Hepatocyte (in vitro differentiated cells): Measurements from ENCODE around the gene FERMT1. TPM values are rescaled to one million over a fixed set of nuclear protein-coding genes. Genes with fewer than 3 reads are reported as not detected.

ENCODE experiments used
- DNase-seq: peaks from one replicate; pipeline ENCODE4 v3.0.0-alpha.2; 2016; ENCODE audit warnings: low spot score
- H2AFZ ChIP-seq: fragments of 200-600 bp; sonication (generic); 2 replicates; pipeline ENCODE4 v1.6.0; 2016; ENCODE audit warnings: antibody characterized with exemption, mild to moderate bottlenecking
- H3K27ac ChIP-seq: fragments of 200-600 bp; sonication (generic); 2 replicates; pipeline ENCODE4 v1.5.1; 2016; ENCODE audit warnings: mild to moderate bottlenecking
- H3K27me3 ChIP-seq: fragments of 200-600 bp; sonication (generic); 2 replicates; pipeline ENCODE4 v1.6.1; 2016
- H3K36me3 ChIP-seq: fragments of 200-600 bp; sonication (generic); replicated peaks from 2 replicates; pipeline ENCODE4 v1.5.1; 2016; ENCODE audit warnings: low read depth; ENCODE audit not compliant: insufficient read depth
- H3K4me1 ChIP-seq: fragments of 200-600 bp; sonication (generic); 2 replicates; pipeline ENCODE4 v1.5.1; 2016; ENCODE audit warnings: mild to moderate bottlenecking, moderate library complexity; ENCODE audit not compliant: insufficient read depth
- H3K4me2 ChIP-seq: fragments of 200-600 bp; sonication (generic); 2 replicates; pipeline ENCODE4 v1.6.0; 2016
- H3K4me3 ChIP-seq: fragments of 200-600 bp; sonication (generic); 2 replicates; pipeline ENCODE4 v1.5.1; 2016; ENCODE audit warnings: mild to moderate bottlenecking
- H3K79me2 ChIP-seq: fragments of 200-600 bp; sonication (generic); 2 replicates; pipeline ENCODE4 v1.6.0; 2017; ENCODE audit warnings: mild to moderate bottlenecking
- H3K9me2 ChIP-seq: fragments of 200-600 bp; sonication (generic); replicated peaks from 2 replicates; pipeline ENCODE4 v1.6.0; 2017; ENCODE audit warnings: mild to moderate bottlenecking; ENCODE audit not compliant: insufficient read depth
- H3K9me3 ChIP-seq: fragments of 200-600 bp; sonication (generic); 2 replicates; pipeline ENCODE4 v1.5.1; 2016; ENCODE audit warnings: low read depth, mild to moderate bottlenecking
- H4K20me1 ChIP-seq: fragments of 200-600 bp; sonication (generic); 2 replicates; pipeline ENCODE4 v1.6.0; 2016; ENCODE audit warnings: mild to moderate bottlenecking; ENCODE audit not compliant: insufficient read depth, poor library complexity, severe bottlenecking
- EZH2 ChIP-seq: fragments of 200-600 bp; sonication (generic); IDR thresholded peaks from 2 replicates; pipeline ENCODE4 v1.6.1; 2016; ENCODE audit warnings: antibody characterized with exemption, mild to moderate bottlenecking, borderline replicate concordance
- EZH2phosphoT487 ChIP-seq: fragments of 200-600 bp; sonication (generic); IDR thresholded peaks from one replicate; pipeline ENCODE4 v1.6.1; 2018; ENCODE audit warnings: antibody characterized with exemption, mild to moderate bottlenecking, low read depth, moderate library complexity; ENCODE audit not compliant: unreplicated experiment, severe bottlenecking
- WGBS: methylation state at CpG from one replicate; pipeline ENCODE4 v1.1.6; 2016; ENCODE audit warnings: low lambda C conversion rate; ENCODE audit errors: missing lambda C conversion rate; 5-methylcytosine and 5-hydroxymethylcytosine counted together
- polyA plus RNA-seq: library from polyadenylated mRNA; unstranded; fragments of >200 nt; fragmentation: Nextera tagmentation; extraction: Ambion mirVana; gene quantifications from 2 replicates; pipeline ENCODE4 v1.2.1, GENCODE V29; 2016
- total RNA-seq: library from RNA; depleted of rRNA; stranded (reverse); fragments of >200 nt; gene quantifications from 2 replicates; pipeline ENCODE4 v1.2.3, GENCODE V29; 2014
- TF ChIP-seq, protein P1 (sequence below): fragments of 200-600 bp; sonication (generic); IDR thresholded peaks from 2 replicates; pipeline ENCODE4 v1.5.1; 2016; ENCODE audit warnings: antibody characterized with exemption, mild to moderate bottlenecking; ENCODE audit not compliant: poor library complexity

The FERMT1 gene
- total and polyA plus RNA-seq, 2 experiments from 2014 or later = 3.4 to 13.9 TPM

DNA sequence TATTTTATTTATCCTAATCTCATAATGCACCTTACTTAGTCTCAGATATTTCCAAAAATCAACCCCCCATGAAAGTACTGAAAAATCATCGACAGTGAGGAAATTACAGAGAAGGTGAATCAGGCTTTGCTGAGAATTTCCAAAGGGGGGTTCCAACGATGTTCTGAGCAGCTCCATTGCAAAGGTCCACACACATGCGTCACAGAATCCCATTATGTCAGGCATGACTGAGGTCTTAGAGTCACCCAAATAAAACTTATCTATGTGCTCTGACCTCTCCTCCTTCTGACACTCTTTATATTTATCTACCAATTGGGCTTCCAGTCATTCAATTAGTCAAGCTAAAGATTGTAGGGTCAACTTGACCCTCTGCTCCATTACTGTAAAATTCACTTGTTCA, 56.2 kb downstream of the FERMT1 start:
- Histone ChIP-seq H3K27me3 (no peaks in the 10 kb centered on the region), H3K9me2 (no peaks in the 10 kb centered on the region), H3K36me3 (no peaks in the 10 kb centered on the region), H3K27ac (no peak overlapping the region), H4K20me1 (no peaks in the 10 kb centered on the region), H3K9me3 (no peaks in the 10 kb centered on the region), H3K4me1 (no peaks in the 10 kb centered on the region), H3K4me2 (no peak overlapping the region), H3K4me3 (no peak overlapping the region), H2AFZ (no peak overlapping the region), H3K79me2 (no peaks in the 10 kb centered on the region)
- no peak for DNase-seq
- TF ChIP-seq EZH2phosphoT487 = no peak
- TF ChIP-seq EZH2 = no peak
- TF ChIP-seq, protein P1, sequence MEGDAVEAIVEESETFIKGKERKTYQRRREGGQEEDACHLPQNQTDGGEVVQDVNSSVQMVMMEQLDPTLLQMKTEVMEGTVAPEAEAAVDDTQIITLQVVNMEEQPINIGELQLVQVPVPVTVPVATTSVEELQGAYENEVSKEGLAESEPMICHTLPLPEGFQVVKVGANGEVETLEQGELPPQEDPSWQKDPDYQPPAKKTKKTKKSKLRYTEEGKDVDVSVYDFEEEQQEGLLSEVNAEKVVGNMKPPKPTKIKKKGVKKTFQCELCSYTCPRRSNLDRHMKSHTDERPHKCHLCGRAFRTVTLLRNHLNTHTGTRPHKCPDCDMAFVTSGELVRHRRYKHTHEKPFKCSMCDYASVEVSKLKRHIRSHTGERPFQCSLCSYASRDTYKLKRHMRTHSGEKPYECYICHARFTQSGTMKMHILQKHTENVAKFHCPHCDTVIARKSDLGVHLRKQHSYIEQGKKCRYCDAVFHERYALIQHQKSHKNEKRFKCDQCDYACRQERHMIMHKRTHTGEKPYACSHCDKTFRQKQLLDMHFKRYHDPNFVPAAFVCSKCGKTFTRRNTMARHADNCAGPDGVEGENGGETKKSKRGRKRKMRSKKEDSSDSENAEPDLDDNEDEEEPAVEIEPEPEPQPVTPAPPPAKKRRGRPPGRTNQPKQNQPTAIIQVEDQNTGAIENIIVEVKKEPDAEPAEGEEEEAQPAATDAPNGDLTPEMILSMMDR = no peak
- 94% methylated on average over 3 of the region's 3 CpGs for WGBS

DNA sequence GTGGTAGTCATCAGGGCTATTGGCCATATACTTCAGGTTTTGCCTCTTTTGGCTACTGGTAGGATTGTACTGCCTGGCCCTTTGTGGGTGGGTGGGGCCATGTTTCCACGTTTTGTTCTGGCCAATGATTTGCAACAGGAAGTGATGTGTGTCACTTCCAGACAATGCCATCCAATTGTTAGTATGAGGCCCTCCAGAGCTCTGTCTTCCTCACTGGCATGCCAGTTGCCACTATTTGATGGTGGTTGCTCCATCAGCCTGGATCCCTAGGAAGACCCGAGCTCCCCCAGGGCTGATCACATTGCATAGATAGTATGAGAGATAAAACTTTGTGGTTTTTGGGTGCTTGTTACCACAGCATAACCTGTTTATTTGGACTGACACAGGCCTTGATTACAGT, 61.3 kb downstream of the FERMT1 start:
- Histone ChIP-seq H3K4me3 (no peak overlapping the region), H3K36me3 (no peaks in the 10 kb centered on the region), H3K9me2 (no peaks in the 10 kb centered on the region), H3K4me2 (no peak overlapping the region), H3K27ac (no peak overlapping the region), H3K27me3 (no peaks in the 10 kb centered on the region), H4K20me1 (no peaks in the 10 kb centered on the region), H3K79me2 (no peaks in the 10 kb centered on the region), H3K9me3 (no peaks in the 10 kb centered on the region), H3K4me1 (peaks cover 15% of the 10 kb centered on the region), H2AFZ (no peak overlapping the region)
- TF ChIP-seq EZH2phosphoT487 (no peak), EZH2 (no peak)
- TF ChIP-seq, protein P1 = no peak
- no peak for DNase-seq
- 80% methylated on average over 2 of the region's 2 CpGs for WGBS

DNA sequence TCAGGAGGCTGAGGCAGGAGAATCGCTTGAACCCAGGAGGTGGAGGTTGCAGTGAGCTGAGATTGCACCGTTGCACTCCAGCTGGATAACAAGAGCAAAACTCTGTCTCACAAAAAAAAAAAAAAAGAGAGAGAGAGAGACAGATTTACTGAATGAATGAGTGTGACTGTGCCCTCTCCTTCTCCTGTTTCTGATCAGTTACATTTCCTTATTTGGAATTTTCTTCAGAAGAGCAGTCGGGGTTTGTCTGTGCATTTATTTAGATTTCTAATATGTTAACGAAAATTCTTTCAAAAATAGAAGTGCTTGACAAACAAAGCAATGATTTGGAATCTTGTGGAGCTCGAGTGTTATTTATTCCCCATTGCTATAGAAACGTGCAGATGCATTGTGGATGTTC, 62.6 kb downstream of the FERMT1 start:
- Histone ChIP-seq H3K9me3 (no peaks in the 10 kb centered on the region), H2AFZ (no peak overlapping the region), H3K27ac (no peak overlapping the region), H4K20me1 (no peaks in the 10 kb centered on the region), H3K27me3 (no peaks in the 10 kb centered on the region), H3K4me3 (no peak overlapping the region), H3K79me2 (no peaks in the 10 kb centered on the region), H3K4me2 (no peak overlapping the region), H3K4me1 (peaks cover 15% of the 10 kb centered on the region), H3K9me2 (no peaks in the 10 kb centered on the region), H3K36me3 (no peaks in the 10 kb centered on the region)
- DNase-seq = no peak
- TF ChIP-seq, protein P1 = no peak
- TF ChIP-seq EZH2phosphoT487 (no peak), EZH2 (no peak)
- 72% methylated on average over 6 of the region's 6 CpGs for WGBS

DNA sequence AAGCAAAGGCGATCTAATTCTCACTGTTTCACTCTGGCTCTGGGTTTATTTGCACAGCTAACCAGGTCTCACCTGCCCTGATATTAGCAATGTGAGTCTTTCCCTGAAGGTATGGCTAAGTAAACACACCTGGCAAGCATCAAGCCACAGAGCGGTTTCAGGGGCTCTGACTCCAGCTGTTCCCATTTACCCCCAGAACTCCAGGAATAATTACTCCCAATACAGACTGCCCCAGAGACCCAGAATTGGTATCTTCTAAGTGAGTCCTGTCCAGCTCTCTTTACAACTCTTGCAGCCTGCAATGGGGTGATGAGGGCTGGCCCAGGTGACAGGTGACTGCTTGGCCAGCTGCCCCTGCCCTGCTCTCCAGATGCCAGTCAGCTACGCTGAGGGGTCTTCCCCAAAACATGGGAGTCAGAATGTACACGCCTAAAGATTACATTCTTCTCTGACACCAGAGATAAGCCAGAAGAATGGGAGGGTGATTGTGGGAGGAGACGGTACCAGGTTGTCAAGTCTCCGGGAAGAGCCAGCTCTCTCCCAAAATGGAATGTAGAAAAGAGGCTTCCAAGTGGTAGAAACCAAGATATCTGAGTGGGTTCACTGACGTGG, 64.0 kb downstream of the FERMT1 start:
- no peak overlapping the region for H3K4me3 ChIP-seq
- no peaks in the 10 kb centered on the region for H3K36me3 ChIP-seq
- H3K9me2 ChIP-seq = no peaks in the 10 kb centered on the region
- no peak for TF ChIP-seq EZH2
- TF ChIP-seq, protein P1 = no peak
- TF ChIP-seq EZH2phosphoT487 = no peak
- H4K20me1 ChIP-seq = no peaks in the 10 kb centered on the region
- H3K4me1 ChIP-seq = peaks cover 20% of the 10 kb centered on the region
- peak; percentile 38 for DNase-seq
- H3K4me2 ChIP-seq = peak overlapping the region; percentile 50
- no peaks in the 10 kb centered on the region for H3K27me3 ChIP-seq
- H3K79me2 ChIP-seq = no peaks in the 10 kb centered on the region
- H3K27ac ChIP-seq = peak overlapping the region; percentile 75
- H3K9me3 ChIP-seq = no peaks in the 10 kb centered on the region
- WGBS = 11% methylated on average over 7 of the region's 7 CpGs
- H2AFZ ChIP-seq = no peak overlapping the region
